GM18519 (cell line): Measurements from ENCODE around the gene LIMCH1.
"Not testable (repeated sequence)": the region's sequence is repeated elsewhere in the genome, so short reads cannot be mapped to it uniquely, and the experiment has no call there.

ENCODE experiments used
- ATAC-seq: cut with Tn5 transposase; IDR thresholded peaks from one replicate; pipeline ENCODE4 v1.9.1; 2021; ENCODE audit warnings: mild to moderate bottlenecking, moderate library complexity; ENCODE audit not compliant: unreplicated experiment, low FRiP score

The LIMCH1 gene

DNA sequence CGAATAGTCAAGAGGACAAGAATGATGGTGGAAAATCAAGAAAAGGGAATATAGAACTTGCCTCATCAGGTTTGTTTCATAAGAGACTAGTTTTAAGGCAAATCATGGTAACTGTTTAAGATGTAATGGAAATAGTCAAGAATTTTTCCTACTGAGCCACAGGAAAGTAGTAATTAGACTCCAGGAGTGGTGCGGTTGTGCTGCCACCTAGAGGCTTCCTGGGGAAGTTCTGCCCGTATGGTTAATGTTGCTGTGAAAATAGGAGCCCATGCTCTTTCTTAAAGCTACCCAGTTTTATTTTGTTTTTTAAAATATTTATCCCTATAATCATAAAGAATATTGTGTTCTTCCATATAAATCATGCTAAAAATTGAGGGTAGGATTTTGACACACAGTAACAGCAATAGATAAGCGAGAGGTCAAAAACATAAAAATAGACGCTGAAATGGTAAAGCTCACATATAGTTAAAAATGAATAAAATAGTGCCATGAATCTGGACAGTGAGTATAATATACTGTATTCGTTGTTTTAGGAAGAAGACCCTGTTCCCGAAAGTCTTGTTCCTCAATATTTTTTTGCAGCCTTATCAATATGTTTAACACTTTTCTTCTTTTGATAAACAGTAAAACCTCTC, 123.6 kb downstream of the LIMCH1 start:
- ATAC-seq: no peak

DNA sequence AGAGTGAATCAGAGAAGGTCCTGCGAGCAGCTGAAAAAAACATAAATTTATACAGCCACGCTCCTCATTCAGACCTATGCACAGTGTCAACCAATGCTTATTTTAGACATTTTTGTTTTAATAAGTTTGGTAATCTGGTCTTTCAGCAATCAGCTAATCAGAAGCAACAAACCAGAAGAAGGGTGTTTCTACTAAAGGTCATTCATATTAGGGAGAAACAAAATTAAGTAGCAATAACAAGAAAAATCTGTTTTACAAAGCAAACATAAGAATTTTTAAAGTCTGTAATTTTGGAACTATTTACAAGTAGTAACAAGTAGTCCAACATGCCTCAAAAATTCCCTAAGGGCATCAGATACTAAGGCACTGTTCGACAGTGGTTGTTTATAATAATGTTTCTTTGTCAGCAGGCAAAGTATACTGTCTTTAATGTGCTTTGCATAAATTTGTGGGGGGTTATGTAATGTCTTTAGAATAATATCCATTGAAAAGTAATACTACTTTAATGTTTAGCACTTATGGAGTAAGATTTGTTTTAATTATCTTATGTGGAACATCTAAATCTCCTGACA, 127.8 kb downstream of the LIMCH1 start:
- ATAC-seq: no peak

DNA sequence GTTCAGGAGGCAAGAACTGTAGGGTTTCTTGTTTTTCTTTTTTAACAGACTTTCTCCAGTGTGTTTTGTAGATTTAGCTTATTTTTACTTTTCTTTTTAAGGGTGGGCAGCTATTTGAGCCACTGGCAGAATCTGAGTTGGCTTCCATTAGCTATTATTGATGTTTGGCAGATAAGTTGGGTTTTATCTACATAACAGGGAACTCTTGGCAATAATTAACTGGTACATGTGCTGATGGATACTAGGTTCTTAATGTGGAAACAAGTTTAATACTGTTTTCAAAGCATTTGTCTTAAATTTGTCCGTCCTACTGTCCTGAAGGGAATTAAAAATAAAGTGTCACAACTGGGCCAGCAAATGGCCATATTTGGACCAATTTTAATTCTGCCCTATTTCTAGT, 130.1 kb downstream of the LIMCH1 start:
- no peak for ATAC-seq

DNA sequence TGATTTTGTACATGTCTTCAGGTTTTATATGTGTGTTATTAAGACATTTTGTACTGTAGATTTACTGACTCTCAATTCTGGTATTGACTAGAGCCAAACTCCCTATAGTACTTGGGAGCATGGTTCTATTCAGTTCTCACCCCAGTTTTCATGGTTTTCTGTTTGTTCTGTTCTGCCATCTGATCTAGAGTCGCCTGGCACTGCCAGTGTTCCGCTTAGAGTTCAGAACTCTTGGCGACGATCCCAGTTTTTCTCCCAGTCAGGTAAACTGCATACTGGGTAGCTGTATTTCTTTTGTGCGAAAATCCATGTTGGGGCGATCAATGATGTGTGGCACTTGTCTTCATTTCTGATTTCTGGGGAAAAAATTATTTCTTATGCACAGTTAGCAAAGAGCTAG, 132.6 kb downstream of the LIMCH1 start:
- ATAC-seq: no peak

DNA sequence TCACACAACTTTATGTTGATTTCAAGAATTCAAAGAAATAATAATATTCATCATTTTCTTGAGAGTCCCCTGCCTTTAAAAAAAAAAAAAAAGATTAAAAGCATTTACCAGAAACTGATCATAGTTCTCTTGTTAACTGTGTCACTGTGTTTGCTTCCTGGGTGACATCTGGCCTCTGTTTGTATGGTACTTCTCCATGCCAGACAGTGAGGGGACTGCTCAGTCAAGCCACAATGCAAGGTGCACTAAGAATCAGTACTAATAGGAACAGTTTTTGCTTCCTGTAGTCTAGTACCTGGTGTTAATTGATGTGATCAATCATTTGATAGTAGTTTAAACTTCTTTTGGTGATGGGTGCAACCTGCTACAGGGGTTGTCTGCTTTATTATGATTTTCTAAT, 133.0 kb downstream of the LIMCH1 start:
- ATAC-seq: no peak

DNA sequence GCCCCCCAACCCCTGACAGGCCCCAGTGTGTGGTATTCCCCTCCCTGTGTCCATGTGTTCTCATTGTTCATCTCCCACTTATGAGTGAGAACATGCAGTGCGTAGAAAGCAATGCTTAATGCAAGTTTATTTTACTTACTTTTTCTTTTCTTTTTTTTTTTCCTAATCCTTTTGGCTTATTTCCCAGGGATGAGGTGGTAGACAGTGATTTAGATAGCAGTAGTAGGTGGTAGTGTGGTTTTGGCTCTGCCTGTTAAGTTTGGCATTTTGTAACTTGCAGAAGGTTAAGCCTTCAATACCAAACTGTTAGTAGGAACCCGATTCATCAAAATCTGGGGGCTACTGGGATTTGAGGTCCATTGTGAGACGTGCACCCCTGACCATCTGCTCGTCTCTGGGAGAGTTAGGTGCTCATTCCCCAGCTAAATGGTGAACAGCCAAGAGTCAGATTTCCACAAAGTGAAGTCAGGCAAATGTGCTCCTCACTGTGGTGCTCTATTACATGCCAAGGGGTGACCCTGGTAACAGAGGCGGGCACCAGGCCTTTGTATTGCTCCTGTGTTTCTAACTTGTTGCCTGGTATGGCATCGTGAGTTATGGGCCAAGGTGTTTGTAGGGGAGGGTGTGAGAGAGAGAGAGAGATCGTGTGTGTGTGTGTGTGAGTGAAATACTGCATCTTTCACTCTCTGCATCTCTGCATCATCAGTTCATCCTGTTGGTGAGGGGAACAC, 140.3 kb downstream of the LIMCH1 start:
- no peak for ATAC-seq

DNA sequence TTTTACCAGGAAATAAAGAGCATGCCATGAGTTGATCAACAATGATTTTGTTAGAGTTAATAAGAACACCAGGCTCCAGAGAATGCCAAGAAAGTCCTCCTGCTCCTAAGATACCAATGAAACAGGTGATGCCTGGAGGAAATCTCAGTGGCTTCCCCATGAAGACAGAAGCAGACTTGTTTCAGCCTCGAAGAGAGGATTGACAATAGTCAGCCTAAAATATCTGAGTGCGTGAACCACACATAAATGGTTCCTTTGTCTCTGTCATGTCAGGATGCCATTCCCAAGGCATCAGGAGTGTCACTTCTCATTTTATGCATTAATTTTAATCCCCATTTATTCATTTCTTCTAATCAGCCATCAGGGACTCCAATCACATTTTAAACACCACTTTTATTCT, 141.0 kb downstream of the LIMCH1 start:
- ATAC-seq: no peak

DNA sequence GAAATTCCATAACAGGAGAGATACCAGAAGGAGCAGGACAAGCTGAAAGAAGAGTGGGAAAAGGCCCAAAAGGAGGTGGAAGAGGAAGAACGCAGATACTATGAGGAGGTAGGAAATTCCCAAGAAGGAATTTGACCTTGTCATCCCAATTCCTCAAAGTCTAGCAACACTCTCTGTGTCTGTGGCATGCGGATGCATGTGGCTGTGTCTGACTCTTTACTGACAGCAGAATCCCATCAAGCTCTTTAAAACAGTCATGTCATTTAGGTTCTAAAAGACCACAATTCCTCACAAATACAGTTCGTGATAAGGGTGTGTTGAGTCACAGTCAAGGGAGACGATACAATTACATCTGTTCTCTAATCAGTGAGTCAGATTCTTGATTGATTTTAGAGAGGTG, 142.0 kb downstream of the LIMCH1 start:
- no peak for ATAC-seq

DNA sequence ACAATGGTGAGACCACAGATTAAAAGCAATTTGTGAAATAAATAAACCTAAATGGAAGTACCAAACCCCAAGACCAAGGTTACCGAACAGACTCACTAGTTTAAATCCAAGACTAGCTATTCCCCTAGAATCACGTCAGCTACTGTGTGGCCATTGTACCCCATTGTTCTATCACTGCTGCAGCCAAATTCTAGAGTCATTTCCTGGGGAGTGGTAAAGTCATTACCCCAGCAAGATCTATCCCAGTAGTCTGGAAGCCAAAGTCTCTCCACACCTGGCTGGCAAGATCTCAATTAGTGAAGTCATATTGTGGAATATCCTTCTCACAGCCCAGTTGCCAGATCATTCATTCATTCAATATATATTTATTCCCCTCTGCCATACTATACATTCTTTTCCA, 143.1 kb downstream of the LIMCH1 start:
- no peak for ATAC-seq

DNA sequence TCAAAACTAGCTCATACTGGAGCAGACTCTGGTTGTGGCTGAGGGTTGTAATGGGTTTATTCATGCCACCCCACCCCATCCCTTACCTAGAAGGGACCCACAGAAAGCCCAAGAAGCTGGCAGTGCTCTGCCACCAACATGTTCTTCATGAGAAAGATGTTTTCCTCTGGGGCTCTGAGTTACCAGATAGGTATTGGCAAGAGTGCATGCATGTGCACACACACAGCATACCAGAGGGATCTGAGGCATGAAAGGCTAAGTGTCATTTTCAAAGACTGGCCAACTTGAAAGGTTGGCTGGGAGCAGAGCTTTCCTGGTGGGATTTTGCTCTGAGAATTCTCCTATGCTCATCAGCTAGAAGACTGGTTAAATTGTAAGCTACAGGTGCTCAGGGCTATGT, 145.4 kb downstream of the LIMCH1 start:
- no peak for ATAC-seq

DNA sequence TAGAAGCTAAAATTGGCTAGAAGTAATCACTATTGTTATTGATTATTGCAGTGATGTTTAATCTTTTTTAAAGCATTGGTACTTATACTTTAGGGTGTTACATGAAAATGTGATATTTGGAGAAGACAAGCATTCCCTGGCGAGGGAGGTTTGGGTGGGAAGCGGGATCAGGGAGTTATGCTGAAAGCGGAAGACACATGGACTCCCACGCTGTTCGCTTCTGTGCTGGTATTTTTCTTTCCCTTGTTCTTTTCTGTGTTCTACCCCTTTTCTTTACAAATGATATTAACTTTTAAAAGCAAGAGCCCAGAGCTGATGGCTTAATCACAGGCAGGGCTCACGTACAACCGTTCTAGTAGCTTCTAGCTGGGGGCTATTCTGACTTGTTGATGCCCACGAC, 148.9 kb downstream of the LIMCH1 start:
- no peak for ATAC-seq

DNA sequence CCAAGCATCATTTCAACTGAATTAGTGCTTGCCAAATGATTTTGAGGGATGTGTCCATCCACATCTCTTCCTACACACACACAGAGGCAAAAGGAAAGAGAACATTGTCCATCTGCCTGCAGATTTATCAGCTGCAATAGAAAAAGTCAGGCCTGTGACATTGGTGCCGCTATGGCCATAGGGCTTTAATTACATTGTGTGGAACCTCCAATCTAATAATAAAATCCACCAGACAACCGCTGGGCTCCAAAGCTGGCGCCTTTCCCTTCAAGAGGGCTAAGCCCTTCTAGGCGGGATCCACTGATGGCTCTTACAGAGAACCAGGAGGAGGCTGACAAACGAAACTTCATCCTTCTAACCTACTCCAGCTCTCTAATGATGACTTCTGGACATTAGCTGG, 150.0 kb downstream of the LIMCH1 start:
- ATAC-seq: no peak

DNA sequence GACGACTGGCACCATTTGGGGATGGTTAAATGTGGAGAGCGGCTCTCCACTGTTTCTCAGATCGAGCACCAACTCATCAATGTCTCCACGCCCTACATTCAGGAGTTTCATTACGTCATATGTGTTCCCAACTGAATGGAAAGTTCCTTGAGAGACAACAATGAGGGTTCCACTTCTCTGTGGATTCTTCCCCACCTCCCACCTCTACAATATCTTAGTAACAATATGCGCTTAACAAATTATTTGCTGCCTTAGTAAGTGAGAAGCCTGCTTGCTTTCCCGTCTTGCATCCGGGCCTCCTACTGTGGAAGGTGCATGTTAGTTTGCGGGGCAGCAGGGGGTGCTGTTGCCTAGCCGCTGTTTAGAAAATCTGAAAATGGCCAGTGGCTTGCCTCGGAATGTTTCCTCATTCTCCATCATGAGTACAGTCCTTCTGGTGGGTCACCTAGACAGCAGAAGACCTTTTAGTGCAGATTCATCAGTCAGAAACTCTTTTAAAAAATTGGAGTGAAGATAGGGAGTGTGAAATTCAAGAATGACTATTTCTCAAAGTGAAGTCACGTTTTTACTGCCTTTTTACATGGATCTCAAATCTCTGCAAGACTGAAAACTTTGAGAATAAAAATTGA, 154.9 kb downstream of the LIMCH1 start:
- ATAC-seq: no peak

DNA sequence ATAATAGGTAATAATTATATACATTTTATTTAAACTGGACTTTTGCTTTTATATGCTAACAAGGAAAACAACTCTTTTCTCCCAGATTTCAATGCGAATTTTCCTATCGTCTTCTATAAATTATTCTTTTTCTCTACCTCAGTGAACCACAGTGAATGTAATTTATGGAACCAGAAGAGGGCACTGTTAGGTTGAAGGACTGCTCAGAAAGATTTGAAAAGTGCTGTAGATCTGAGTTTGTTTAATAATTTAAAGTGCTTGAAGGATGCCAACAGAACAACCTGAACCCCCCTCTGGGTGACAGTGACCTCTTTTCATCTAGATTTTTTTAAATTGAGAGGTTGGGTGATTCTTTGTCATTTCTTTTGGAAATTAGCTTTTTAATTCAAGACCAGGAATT, 155.7 kb downstream of the LIMCH1 start:
- ATAC-seq: no peak

DNA sequence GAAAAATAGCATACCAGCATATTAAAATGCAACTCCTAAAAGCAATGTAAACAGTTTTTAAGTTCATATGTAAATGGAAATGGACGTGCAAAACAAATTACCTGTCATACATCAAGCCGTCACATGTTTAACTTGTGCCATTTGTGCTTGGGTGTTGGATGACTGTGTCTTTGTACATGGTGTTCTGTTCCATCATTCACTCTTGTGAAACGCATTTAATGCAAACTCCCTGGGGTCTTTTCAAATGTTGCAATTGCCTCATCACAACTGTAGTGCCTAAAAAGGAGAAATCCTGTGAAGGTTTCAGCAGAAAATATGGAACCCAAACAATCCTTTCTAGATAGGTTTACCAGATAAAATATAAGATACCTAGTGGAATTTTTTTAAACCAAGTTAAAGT, 158.2 kb downstream of the LIMCH1 start:
- no peak for ATAC-seq

DNA sequence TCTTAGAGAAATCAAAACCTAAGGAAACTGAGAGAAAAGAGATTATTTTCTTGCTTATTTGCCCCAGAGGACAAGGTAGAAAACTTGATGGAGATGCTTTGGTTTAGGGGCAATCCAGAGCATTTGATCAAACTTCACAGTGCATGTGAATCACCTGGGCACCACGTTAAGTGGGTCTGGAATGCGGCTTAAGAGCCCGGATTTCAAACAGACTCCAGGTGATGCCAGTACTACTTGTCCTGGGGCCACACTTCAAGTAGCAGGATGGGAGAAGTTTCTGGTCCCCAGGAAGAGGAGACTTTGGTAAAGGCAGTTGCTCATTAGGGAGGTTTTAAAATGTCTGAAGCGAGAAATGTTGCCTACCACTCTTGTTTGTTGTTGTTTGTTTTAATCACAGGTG, 158.8 kb downstream of the LIMCH1 start:
- no peak for ATAC-seq

DNA sequence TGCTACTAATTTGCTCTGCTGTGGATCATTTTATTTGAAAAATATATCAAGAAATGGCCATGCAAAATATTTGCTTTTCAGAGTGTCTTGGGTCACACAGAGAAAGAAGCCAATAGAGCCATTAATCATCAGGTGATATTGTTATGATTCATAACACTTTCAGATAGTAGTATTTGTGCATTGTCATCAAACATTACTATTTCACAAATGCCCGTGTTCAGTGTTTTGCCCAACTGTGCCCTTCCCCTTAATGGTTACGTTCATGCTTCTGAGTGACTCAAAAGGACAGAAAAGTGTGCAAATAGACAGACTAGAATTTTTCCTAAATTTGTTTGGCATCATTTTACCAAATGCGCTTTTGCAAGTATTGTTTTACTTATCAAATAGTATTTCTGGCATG, 164.0 kb downstream of the LIMCH1 start:
- ATAC-seq: no peak

DNA sequence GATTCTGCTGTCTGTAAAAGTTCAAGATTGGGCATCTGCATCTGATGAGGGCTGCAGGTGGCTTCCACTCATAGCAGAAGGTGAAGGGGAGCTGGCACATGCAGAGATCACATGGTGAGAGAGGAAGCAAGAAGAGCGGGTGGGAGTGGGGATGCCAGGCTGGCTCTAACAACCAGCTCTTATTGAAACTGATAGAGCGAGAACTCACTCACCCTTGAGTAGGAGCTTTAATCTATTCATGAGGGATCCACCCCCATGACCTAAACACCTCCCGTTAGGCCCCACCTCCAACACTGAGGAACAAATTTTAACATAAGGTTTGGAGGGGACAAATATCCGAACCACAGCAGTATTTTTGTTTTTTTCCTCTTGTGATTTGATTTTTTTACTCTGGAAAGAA, 164.8 kb downstream of the LIMCH1 start:
- ATAC-seq: no peak

DNA sequence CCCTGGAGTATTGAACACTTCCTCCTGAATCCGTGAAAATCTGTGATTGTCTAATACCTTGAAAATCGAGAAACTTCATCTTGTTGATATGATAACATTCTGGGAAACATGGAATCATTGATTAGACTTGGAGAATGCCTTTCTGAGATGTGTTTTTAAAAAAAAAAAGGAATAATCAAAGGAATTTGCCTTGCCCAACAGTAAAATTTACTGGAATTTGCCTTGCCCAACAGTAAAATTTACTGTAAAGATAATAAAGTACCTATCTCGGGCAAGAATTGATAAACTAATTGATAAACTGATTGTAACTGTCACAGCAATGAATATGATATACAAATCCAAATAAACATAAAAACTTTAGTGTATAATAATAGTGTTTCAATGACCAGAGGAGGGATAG, 165.8 kb downstream of the LIMCH1 start:
- ATAC-seq: no peak

DNA sequence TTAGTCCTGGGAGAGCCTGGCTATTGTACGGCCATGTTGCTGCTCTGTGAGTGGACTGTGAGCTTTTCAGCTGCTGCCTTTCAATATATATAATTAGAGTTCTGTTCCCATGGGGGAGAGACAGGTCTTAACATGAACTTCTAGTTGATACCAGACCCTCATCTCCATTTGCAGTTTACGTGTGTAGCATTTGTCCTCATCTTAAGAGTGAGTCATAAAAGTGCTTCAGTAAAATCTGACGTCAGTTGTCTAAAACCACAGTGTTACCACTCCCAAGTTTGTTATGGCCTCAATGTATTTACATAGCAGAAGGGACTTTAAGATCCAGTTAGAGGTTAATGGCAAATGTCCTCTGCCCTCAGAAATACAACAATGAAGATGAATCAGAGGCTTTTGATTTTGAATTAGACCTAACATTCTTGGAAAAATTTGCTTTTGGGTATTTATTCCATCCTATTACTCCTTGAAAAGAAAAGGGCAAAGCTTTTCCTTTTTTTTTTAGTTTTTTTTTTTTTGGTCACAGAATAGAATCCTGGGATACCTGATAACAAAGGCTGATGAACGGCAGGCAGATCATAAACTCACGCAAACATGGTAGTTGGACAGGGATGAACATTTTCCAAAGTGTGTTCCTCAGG, 172.0 kb downstream of the LIMCH1 start:
- ATAC-seq: no peak

DNA sequence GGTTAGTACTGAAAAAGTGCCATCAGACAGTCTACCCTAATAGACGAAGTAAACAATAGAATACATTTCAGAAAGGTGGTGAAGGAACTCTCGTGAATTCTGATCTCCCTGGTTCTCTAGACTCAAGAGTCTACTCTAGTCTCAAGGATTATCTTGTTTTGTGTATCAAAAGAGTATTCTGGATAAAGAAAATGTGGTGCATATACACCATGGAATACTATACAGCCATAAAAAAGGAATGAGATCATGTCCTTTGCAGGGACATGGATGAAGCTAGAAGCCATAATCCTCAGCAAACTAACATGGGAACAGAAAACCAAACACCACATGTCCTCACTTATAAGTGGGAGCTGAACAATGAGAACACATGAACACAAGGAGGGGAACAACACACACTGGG, 173.7 kb downstream of the LIMCH1 start:
- ATAC-seq: not testable (repeated sequence)
